ENCODE results near the gene ELP1.
A peak's percentile ranks its signal among the peaks of the same experiment; 100 is the strongest.
"Not testable (repeated sequence)": the region's sequence is repeated elsewhere in the genome, so short reads cannot be mapped to it uniquely, and the experiment has no call there.

The ELP1 gene, protein sequence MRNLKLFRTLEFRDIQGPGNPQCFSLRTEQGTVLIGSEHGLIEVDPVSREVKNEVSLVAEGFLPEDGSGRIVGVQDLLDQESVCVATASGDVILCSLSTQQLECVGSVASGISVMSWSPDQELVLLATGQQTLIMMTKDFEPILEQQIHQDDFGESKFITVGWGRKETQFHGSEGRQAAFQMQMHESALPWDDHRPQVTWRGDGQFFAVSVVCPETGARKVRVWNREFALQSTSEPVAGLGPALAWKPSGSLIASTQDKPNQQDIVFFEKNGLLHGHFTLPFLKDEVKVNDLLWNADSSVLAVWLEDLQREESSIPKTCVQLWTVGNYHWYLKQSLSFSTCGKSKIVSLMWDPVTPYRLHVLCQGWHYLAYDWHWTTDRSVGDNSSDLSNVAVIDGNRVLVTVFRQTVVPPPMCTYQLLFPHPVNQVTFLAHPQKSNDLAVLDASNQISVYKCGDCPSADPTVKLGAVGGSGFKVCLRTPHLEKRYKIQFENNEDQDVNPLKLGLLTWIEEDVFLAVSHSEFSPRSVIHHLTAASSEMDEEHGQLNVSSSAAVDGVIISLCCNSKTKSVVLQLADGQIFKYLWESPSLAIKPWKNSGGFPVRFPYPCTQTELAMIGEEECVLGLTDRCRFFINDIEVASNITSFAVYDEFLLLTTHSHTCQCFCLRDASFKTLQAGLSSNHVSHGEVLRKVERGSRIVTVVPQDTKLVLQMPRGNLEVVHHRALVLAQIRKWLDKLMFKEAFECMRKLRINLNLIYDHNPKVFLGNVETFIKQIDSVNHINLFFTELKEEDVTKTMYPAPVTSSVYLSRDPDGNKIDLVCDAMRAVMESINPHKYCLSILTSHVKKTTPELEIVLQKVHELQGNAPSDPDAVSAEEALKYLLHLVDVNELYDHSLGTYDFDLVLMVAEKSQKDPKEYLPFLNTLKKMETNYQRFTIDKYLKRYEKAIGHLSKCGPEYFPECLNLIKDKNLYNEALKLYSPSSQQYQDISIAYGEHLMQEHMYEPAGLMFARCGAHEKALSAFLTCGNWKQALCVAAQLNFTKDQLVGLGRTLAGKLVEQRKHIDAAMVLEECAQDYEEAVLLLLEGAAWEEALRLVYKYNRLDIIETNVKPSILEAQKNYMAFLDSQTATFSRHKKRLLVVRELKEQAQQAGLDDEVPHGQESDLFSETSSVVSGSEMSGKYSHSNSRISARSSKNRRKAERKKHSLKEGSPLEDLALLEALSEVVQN (N-terminal part only)

DNA sequence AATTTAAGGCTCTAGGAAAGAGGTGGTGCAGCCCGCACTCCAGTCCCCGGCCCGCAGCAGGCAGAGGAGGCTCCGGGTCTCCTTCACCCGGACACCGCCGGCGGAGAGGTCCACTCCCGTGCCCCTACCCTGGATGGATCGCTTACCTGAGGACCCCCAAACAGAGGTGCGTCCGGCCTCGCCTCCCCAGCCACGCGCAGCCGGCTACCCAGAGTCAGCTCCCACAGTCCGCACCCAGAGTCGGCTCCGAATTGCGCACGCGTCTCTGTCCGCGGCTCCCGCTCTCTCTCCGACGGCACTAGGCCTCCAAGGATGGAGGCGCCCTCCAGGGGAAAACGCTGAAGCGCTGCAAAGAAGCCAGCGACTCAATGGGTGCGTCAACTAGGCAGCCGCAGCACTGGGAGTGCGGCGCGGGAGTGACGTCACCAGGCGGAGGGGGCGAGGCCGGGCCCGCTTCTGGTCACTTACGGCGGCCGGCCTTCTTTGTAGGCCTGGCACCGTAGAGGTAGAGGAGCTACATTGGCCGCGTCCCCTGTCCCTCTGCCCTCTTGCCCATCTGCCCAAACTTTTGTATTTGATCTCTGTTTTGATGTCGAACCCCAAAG is at the start of gene ELP1:
ELP1 (minus strand) TSS at position 407 of the 605 bp plus-strand sequence. CDS start 2,978 bp downstream, outside the sequence.
- H3K4me1 Mint-ChIP-seq: peaks cover 25% of the 10 kb centered on the region
- H3K36me3 Mint-ChIP-seq: peaks cover 31% of the 10 kb centered on the region
- ATAC-seq: peak; percentile 92
- peak; percentile 86 to 95 for DNase-seq (ENCODE audit: low spot score in 2 of 2)
- no peaks in the 10 kb centered on the region for H3K9me3 Mint-ChIP-seq
- peak within 1 kb of the TSS; percentile 97 for H3K27ac Mint-ChIP-seq
- peak within 1 kb of the TSS; percentile 97 for H3K4me3 Mint-ChIP-seq

DNA sequence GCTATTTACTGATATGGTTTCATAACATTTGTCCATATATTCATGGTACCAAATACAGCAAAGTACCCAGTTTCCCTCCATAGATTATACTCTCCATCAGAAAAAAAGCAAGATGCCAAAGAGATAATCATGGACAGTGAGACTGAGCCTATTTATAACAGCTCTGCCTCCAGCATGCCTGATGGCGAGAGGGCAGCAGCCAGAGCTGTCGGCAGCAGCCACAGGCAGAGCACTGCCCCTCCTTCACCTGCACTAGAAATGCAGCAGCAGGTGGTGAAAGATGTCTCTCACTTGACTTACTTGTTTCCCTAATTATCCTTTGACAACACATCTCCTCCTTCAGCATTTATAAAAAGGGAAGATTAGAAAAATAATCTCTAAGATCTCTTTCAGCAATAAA is 47.0 kb upstream of the ELP1 start:
- Mint-ChIP-seq H3K4me1 (no peaks in the 10 kb centered on the region), H3K36me3 (no peaks in the 10 kb centered on the region), H3K27ac (no peak overlapping the region), H3K4me3 (no peak overlapping the region), H3K9me3 (no peaks in the 10 kb centered on the region)
- DNase-seq (ENCODE audit: low spot score in 2 of 2): no peak
- no peak for ATAC-seq

DNA sequence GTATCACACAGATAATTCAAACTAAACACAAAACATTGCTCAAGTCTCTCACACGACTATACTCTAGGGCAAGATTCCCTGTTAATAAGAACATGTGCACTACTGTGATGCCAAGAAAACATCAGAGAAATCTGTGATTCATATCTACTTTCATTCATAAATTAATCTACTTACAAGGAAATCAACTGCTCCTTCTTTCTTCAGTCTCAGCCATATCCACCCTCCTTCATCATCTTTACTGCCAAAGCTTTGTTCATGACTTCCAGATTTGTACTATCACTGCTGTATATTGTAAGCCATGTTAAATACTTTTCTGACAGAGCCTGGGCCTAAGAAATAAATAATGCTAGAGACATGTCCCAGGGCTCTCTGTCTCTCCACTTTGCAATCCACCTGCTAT is 44.3 kb upstream of the ELP1 start:
- Mint-ChIP-seq H3K9me3 (no peaks in the 10 kb centered on the region), H3K4me3 (no peak overlapping the region), H3K27ac (no peak overlapping the region), H3K4me1 (no peaks in the 10 kb centered on the region), H3K36me3 (no peaks in the 10 kb centered on the region)
- DNase-seq (ENCODE audit: low spot score in 2 of 2) (no peak), ATAC-seq (no peak)

DNA sequence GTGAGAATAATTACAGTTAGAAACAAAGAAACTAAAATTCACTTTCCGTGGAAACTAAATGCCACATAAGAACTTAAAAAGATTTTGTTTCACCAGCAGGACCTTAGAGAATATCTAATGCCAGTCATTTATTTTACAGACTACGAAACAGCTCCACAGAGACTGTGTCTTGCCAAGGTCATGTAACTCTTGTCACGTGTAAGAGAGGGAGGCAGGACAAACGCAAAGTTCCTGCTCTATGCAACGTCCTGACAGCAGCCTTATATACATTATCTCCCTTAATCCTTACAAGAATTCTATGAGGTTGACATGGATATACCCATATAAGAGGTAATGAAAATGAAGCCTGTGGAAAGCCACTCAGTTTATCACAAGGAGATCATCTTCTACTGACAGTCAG is 40.0 kb upstream of the ELP1 start:
- H3K4me1 Mint-ChIP-seq: no peaks in the 10 kb centered on the region
- no peak overlapping the region for H3K4me3 Mint-ChIP-seq
- no peak overlapping the region for H3K27ac Mint-ChIP-seq
- ATAC-seq: no peak
- peaks cover 3% of the 10 kb centered on the region for H3K9me3 Mint-ChIP-seq
- no peak for DNase-seq (ENCODE audit: low spot score in 2 of 2)
- no peaks in the 10 kb centered on the region for H3K36me3 Mint-ChIP-seq

DNA sequence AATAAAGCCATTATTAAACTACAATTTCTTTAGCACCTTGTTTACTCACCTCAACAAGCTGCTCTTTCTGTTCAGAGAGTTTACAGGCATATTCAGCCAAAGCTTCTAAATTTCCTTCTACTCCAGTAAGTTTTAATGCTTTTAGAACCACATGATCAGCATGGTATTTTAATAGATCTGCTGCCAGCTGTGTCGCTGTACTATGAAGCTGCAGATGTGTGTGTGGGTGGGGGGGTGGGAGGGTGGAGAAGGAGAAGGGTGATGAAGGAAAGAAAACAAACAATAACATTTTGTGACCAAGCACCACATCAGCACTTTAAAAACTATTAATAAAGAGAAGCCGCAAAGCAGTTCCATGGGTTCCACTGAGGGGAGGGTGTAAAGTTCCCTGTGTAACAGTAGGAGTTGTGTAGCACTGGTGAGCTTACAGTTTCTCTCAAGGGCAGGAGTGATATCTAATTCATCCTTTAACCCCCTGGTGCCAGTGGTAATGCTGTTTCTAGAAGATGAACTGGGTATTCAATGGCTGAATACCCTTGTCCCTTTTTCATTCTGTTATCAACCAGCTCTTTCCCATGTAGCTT is 38.8 kb upstream of the ELP1 start:
- no peaks in the 10 kb centered on the region for H3K36me3 Mint-ChIP-seq
- no peak overlapping the region for H3K4me3 Mint-ChIP-seq
- no peaks in the 10 kb centered on the region for H3K4me1 Mint-ChIP-seq
- DNase-seq (ENCODE audit: low spot score in 2 of 2) (no peak), ATAC-seq (no peak)
- no peak overlapping the region for H3K27ac Mint-ChIP-seq
- H3K9me3 Mint-ChIP-seq: peaks cover 3% of the 10 kb centered on the region

DNA sequence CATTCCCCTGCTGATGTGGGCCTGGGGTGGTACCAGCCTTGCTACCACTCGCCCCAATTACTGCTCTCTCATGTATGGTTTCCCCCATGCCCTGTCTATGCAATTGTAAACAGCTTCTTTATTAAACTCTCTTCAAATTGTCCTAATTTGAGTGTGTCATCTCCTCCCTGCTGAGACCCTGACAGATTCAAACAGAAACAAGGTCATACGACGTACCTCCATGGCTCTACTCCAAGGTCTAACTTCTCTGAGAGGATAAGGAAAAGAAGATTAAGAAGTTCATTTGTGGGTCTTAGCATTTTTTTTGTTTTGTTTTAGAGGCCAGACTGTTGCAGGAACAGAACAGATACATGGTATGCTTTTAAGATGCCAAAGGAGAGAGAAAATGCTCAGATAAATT is 38.3 kb upstream of the ELP1 start:
- H3K27ac Mint-ChIP-seq: no peak overlapping the region

DNA sequence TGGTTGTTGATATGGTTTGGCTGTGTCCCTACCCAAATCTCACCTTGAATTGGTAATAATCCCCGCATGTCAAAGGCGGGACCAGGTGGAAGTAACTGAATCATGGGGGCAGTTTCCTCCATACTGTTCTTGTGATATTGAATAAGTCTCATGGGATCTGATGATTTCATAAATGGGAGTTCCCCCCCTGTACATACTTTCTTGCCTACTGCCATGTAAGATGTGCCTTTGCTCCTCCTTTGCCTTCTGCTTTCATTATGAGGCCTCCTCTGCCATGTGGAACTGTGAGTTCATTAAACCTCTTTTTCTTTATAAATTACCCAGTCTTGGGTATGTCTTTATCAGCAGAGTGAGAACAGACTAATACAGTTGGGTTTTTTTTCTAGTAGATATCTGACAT is 37.5 kb upstream of the ELP1 start:
- ATAC-seq; DNase-seq (ENCODE audit: low spot score in 2 of 2); H3K36me3 Mint-ChIP-seq; H3K4me3 Mint-ChIP-seq; H3K27ac Mint-ChIP-seq; H3K4me1 Mint-ChIP-seq; H3K9me3 Mint-ChIP-seq: not testable (repeated sequence)

More for the DNA sequence above, 38.3 kb upstream of the ELP1 start:
- ATAC-seq (no peak), DNase-seq (ENCODE audit: low spot score in 2 of 2) (no peak)
- Mint-ChIP-seq H3K4me3 (no peak overlapping the region), H3K9me3 (peaks cover 3% of the 10 kb centered on the region), H3K4me1 (no peaks in the 10 kb centered on the region), H3K36me3 (no peaks in the 10 kb centered on the region)

DNA sequence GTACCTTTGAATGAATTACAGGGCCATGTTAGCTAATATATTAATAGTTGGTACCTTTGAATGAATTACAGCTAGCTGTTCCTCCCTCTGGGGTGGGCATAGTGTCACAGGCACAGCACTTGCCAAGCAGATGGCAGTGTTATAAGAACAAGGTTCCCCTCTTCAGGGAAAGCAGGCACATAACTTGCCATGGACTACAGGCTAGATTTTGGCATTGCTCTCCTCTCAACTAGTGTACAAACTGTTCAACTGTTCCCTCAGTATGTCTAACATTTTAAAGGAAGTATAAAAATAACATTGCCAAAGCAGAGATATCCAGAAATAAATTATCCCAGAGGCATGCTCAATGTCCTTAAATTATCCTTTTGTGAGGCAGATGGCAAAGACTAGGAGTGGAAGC is 34.0 kb upstream of the ELP1 start:
- Mint-ChIP-seq H3K9me3 (peaks cover 3% of the 10 kb centered on the region), H3K4me3 (no peak overlapping the region), H3K4me1 (no peaks in the 10 kb centered on the region), H3K36me3 (no peaks in the 10 kb centered on the region), H3K27ac (no peak overlapping the region)
- ATAC-seq: no peak
- no peak for DNase-seq (ENCODE audit: low spot score in 2 of 2)

DNA sequence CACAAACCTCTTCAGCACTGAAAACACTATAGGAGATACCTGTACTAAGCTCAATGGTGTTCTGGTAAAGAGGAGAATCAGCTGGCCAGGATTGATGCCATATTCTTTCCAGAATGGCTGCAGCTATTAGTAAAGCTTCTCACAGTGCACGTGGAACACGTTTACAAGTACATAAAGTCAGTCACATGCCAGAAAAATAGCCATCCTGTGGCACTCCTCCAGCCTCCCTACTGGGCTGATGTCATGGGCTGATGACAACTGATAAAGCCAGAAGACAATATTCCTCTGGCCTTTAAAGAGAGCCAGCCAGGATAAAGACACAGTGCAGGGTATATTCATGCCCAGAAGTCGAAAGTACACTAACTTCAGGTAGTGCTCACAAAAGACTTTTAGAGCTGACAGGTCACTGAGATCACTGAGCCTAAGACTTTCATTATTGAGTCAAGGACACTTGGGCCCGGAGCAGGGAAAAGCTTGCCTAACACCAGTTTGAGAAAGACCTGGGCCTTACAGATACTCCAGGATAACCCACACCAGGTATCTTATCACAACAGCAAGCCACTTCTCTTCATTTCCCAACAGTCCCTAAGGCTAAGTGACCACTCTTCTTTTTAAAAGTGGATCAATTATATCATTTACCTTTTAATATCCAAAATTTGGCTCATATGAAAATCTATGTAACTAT is 29.7 kb upstream of the ELP1 start:
- ATAC-seq (no peak), DNase-seq (ENCODE audit: low spot score in 2 of 2) (no peak)

DNA sequence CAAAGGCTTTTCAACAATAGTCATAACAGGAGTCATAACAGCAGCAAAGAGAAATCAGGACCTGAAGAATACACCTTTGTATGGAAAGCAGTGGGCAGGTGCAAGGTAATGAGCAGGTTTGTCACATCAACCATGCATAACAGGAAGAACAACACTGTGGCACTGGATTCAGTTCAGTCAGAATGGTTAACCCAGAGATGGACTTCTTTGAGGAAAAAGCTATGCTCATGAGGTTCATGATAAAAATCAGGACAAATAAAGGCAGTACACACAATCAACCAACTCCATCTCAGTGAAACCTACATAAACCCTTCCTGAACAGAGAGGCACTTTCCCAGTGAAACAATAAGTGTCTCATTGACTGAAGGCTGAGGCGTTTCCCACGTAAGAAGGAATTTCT is 27.2 kb upstream of the ELP1 start:
- Mint-ChIP-seq H3K4me1 (no peaks in the 10 kb centered on the region), H3K9me3 (no peaks in the 10 kb centered on the region), H3K4me3 (no peak overlapping the region), H3K27ac (no peak overlapping the region), H3K36me3 (no peaks in the 10 kb centered on the region)
- DNase-seq (ENCODE audit: low spot score in 2 of 2) (no peak), ATAC-seq (no peak)

More for the DNA sequence above, 29.7 kb upstream of the ELP1 start:
- Mint-ChIP-seq H3K4me3 (no peak overlapping the region), H3K9me3 (no peaks in the 10 kb centered on the region), H3K27ac (no peak overlapping the region), H3K4me1 (no peaks in the 10 kb centered on the region), H3K36me3 (no peaks in the 10 kb centered on the region)

DNA sequence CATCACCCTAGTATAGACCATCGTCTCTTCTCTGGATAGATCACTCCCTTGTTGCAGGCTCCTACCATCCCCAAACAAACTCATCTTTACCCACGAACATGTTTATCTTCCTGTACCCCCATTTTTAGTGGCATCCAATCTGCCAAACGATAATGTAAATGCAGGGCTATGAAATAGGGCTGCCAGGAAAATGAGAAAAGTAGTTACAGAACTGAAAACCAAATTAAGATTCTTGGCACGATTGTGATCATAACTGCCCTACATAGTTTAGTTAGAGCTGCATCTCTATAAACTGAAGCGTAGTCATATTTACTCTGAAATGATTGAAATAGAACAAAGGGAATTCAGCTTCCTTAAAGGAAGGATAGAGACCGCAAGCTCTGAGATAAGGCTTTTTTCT is 26.4 kb upstream of the ELP1 start:
- no peaks in the 10 kb centered on the region for H3K9me3 Mint-ChIP-seq
- DNase-seq (ENCODE audit: low spot score in 2 of 2): no peak
- no peaks in the 10 kb centered on the region for H3K4me1 Mint-ChIP-seq
- H3K4me3 Mint-ChIP-seq: no peak overlapping the region
- no peak overlapping the region for H3K27ac Mint-ChIP-seq
- ATAC-seq: no peak
- H3K36me3 Mint-ChIP-seq: no peaks in the 10 kb centered on the region

DNA sequence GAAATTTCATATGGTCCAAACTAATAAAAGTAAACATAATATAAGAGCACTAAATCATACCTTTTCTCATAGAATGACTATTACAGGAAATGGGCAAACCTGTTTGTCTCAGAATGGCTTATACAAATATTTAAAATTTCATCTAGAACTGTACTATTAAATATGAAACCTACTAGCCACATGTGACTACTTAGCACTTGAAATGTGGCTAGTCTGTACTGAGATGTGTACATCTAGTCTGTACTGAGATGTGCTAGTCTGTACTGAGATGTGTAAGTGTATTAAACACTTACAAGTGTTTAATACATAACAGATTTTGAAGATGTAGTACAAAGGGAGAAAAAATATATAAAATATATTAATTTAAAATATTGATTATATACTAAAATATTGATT is 22.7 kb upstream of the ELP1 start:
- Mint-ChIP-seq H3K4me3 (no peak overlapping the region), H3K36me3 (no peaks in the 10 kb centered on the region), H3K9me3 (no peaks in the 10 kb centered on the region), H3K4me1 (no peaks in the 10 kb centered on the region), H3K27ac (no peak overlapping the region)
- peak; percentile 78 for ATAC-seq
- no peak for DNase-seq (ENCODE audit: low spot score in 2 of 2)

DNA sequence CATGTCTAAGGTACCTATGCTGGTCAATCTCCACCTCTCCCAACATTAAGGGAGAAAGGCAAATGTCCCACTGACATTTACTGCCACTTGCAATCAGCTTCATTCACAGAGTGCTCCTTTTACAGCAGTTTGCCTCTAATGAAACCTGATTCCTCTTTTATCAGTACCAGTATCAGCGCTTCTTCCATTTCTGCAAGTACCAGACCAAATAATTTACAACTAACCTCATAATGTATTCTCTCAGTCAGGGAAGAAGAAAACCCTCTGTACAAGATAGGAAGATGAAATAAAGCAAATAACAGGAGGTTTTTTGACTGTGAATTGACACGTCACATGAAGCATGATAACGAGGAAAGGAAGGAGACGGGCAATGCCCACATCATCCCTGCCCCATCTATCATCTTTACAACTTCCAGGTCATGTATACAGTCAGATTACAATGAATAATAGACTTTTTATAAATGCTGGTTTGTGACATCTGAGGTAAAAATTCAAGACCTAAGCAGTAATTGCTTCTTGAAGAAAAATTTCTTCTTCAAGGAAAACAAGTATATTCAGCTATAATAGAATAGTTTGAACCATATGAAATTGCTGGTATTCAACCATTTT is 22.2 kb upstream of the ELP1 start:
- H3K4me1 Mint-ChIP-seq: no peaks in the 10 kb centered on the region
- no peak overlapping the region for H3K4me3 Mint-ChIP-seq
- no peaks in the 10 kb centered on the region for H3K36me3 Mint-ChIP-seq
- no peak overlapping the region for H3K27ac Mint-ChIP-seq
- no peak for DNase-seq (ENCODE audit: low spot score in 2 of 2)
- no peaks in the 10 kb centered on the region for H3K9me3 Mint-ChIP-seq
- no peak for ATAC-seq

DNA sequence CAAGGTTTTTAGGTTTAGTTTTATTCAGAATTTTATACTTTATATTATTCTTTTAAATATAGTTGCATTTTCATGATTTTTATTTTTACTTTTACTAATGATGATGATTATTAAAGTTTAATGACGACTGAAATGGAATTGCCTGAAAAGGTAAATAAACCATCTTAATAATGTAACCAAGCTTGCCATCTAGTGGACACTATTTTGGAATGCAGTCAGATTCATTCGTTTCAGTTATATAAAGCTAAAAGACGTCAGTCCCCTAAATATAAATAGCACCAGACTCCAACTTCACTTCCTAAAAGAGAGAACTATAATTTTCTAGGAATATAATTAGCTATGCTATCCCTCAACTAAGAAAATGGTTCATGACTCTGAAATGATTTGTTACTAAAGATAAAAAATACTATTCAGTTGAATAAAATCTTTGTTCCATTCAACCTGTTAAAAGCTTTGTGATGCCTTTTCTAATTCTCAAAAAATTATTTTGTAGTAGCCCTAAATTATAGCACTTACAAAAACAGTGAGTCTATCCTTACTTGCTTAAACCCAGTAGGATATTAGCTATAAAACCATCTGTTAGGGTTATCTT is 20.2 kb upstream of the ELP1 start:
- Mint-ChIP-seq H3K36me3 (no peaks in the 10 kb centered on the region), H3K4me3 (no peak overlapping the region), H3K4me1 (no peaks in the 10 kb centered on the region), H3K27ac (no peak overlapping the region), H3K9me3 (no peaks in the 10 kb centered on the region)
- DNase-seq (ENCODE audit: low spot score in 2 of 2) (no peak), ATAC-seq (no peak)
